T-cell (primary cell): ENCODE results near the gene APCDD1L. TPM values are rescaled to one million over a fixed set of nuclear protein-coding genes. Genes with fewer than 3 reads are reported as not detected.

Experiments
- ATAC-seq, 4 experiments: fragments of 200-7000 bp in 3 of 4; fragments of 150-1000 bp in 1 of 4; cut with Tn5 transposase; replicated peaks in 1 of 4; 1 replicate in 3 of 4; 2 replicates in 1 of 4; pipeline ENCODE4 v1.10.0; 2021; ENCODE audit warnings: moderate library complexity in 3 of 4, mild to moderate bottlenecking in 2 of 4, moderate number of reproducible peaks in 1 of 4
- CTCF ChIA-PET, 2 donors: fragments of 300-600 bp; sonication (Branson Sonifier 250); formaldehyde crosslinking; loops; one replicate each; lab custom pipeline; 2022; ENCODE audit warnings: antibody characterized with exemption in 2 of 2; lab: Charles Lee
- POLR2A ChIA-PET, 2 donors: fragments of 300-600 bp; sonication (Branson Sonifier 250); formaldehyde crosslinking; loops; one replicate each; lab custom pipeline; 2022; ENCODE audit warnings: antibody characterized with exemption in 2 of 2; lab: Charles Lee
- DNase-seq, 35 experiments: peaks; one replicate each; pipeline versions ENCODE4 v3.0.0 to v3.0.0-alpha.2; 2013 to 2023
- H3K27ac ChIP-seq: one replicate; pipeline ENCODE4 v1.5.1; 2013; ENCODE audit warnings: low read length
- H3K27me3 ChIP-seq, 2 experiments: replicated peaks in 1 of 2; 1 replicate in 1 of 2; 2 replicates in 1 of 2; pipeline versions ENCODE4 v1.6.1 to v1.7.0; 2013; ENCODE audit warnings: low read length in 1 of 2, mixed read lengths in 1 of 2; ENCODE audit not compliant: control insufficient read depth in 2 of 2, insufficient read depth in 2 of 2; ENCODE audit errors: extremely low read depth in 1 of 2
- H3K36me3 ChIP-seq, 2 donors: 1 replicate in 1 of 2; 2 replicates in 1 of 2; pipeline versions ENCODE4 v1.6.1 to v1.7.0; 2013; ENCODE audit warnings: low read length in 1 of 2; ENCODE audit not compliant: control insufficient read depth in 2 of 2, insufficient read depth in 1 of 2; ENCODE audit errors: extremely low read depth in 1 of 2
- H3K4me1 ChIP-seq, 2 experiments: 1 replicate in 1 of 2; 2 replicates in 1 of 2; pipeline versions ENCODE4 v1.6.1 to v1.7.0; 2013; ENCODE audit warnings: low read length in 2 of 2, mixed read lengths in 1 of 2; ENCODE audit not compliant: insufficient read depth in 2 of 2, control insufficient read depth in 1 of 2; ENCODE audit errors: extremely low read depth in 1 of 2
- H3K4me3 ChIP-seq, 2 donors: 1 replicate in 1 of 2; 2 replicates in 1 of 2; pipeline versions ENCODE4 v1.5.1 to v1.7.0; 2013; ENCODE audit warnings: mild to moderate bottlenecking in 2 of 2, low read length in 1 of 2, moderate library complexity in 1 of 2; ENCODE audit not compliant: control insufficient read depth in 1 of 2; ENCODE audit errors: extremely low read depth in 1 of 2
- H3K9me3 ChIP-seq: 2 replicates; pipeline ENCODE4 v1.7.0; 2013
- H3K27ac Mint-ChIP-seq, 2 donors: one replicate each; pipeline ENCODE4 v1.8.0; 2020 to 2021; ENCODE audit warnings: mild to moderate bottlenecking in 2 of 2, mixed read lengths in 2 of 2
- H3K27me3 Mint-ChIP-seq, 2 donors: one replicate each; pipeline ENCODE4 v1.8.0; 2021 to 2022; ENCODE audit warnings: mixed read lengths in 2 of 2
- H3K36me3 Mint-ChIP-seq: one replicate; pipeline ENCODE4 v1.8.0; 2021; ENCODE audit warnings: mixed read lengths
- H3K4me1 Mint-ChIP-seq, 3 donors: one replicate each; pipeline ENCODE4 v1.8.0; 2020 to 2022; ENCODE audit warnings: mixed read lengths in 3 of 3, mild to moderate bottlenecking in 1 of 3
- H3K4me3 Mint-ChIP-seq, 3 donors: one replicate each; pipeline ENCODE4 v1.8.0; 2020 to 2022; ENCODE audit warnings: mild to moderate bottlenecking in 3 of 3, mixed read lengths in 3 of 3, moderate library complexity in 3 of 3
- H3K9me3 Mint-ChIP-seq, 3 donors: one replicate each; pipeline ENCODE4 v1.8.0; 2020 to 2022; ENCODE audit warnings: mixed read lengths in 3 of 3
- WGBS: methylation state at CpG from one replicate; pipeline ENCODE4 v1.1.5; 2013; ENCODE audit warnings: missing lambda C conversion rate; ENCODE audit not compliant: insufficient coverage; 5-methylcytosine and 5-hydroxymethylcytosine counted together
- total RNA-seq, 35 experiments: library from RNA in 6 of 35; stranded (reverse) in 6 of 35; fragments of 120-200 nt in 1 of 35; gene quantifications; one replicate each; pipeline versions ENCODE4 v1.2.1 to v1.2.4 and lab custom pipeline; 2013 to 2026

The APCDD1L gene
- total RNA-seq, 5 donors from 2014 or later (not counting 1 experiment from before 2014, with no cell fraction given), result not detected

DNA sequence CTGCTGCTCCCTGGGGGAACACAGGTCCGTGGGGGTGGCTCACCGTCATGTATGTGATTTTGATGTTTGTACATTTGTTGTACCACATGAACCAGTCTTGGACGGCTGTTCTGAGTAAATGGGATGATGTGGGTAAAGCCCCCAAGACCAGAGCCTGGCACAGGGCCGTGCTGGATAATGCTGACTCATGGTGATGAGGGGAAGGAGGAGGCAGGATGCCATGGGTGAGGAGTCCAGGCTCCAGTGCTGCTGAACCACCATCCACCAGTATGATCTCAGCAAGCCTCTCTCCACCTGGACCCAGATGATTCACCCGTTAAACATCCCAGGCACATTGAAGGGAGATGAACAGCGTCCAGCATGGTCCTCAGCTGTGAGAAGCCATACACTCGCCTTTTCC, 9.6 kb upstream of the APCDD1L start:
- POLR2A ChIA-PET, result no interaction called here
- no peak overlapping the region for H3K4me3 ChIP-seq
- no peaks in the 10 kb centered on the region for H3K36me3 Mint-ChIP-seq
- no peaks in the 10 kb centered on the region for H3K27me3 ChIP-seq
- no peaks in the 10 kb centered on the region for H3K4me1 ChIP-seq
- CTCF ChIA-PET, result no interaction called here
- no peak for DNase-seq
- no peaks in the 10 kb centered on the region for H3K4me1 Mint-ChIP-seq
- no peak overlapping the region for H3K27ac ChIP-seq
- peaks cover 8 to 37% (median 18%) of the 10 kb centered on the region in 3 donors for H3K9me3 Mint-ChIP-seq
- no peak overlapping the region for H3K27ac Mint-ChIP-seq
- no peak overlapping the region for H3K4me3 Mint-ChIP-seq
- no peak for ATAC-seq
- no peaks in the 10 kb centered on the region for H3K9me3 ChIP-seq
- no peaks in the 10 kb centered on the region for H3K36me3 ChIP-seq
- 69% methylated on average over 4 of the region's 7 CpGs for WGBS
- H3K27me3 Mint-ChIP-seq, result peaks cover 0 to 2% of the 10 kb centered on the region in 2 donors

DNA sequence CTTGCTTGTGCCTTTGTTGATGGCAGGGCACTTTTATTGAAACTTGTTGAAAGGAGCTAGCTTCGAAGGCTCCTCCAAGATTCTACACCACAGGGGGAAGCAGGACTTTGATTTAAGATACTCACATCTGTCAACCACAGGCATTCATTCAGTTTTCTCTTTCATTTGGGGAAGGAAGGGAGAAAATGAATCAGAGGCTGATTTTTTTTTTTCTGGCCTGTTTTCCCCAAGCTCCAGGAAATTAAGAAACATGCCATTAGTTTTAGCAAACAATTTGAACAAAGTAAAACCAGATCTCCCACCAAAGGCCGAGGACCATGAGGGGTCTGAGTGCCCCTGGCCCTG, 8.7 kb upstream of the APCDD1L start:
- Mint-ChIP-seq H3K27me3 (peaks cover 0 to 2% of the 10 kb centered on the region in 2 donors), H3K27ac (no peak overlapping the region)
- no CpG with 5 or more reads among the region's 2 CpGs for WGBS

DNA sequence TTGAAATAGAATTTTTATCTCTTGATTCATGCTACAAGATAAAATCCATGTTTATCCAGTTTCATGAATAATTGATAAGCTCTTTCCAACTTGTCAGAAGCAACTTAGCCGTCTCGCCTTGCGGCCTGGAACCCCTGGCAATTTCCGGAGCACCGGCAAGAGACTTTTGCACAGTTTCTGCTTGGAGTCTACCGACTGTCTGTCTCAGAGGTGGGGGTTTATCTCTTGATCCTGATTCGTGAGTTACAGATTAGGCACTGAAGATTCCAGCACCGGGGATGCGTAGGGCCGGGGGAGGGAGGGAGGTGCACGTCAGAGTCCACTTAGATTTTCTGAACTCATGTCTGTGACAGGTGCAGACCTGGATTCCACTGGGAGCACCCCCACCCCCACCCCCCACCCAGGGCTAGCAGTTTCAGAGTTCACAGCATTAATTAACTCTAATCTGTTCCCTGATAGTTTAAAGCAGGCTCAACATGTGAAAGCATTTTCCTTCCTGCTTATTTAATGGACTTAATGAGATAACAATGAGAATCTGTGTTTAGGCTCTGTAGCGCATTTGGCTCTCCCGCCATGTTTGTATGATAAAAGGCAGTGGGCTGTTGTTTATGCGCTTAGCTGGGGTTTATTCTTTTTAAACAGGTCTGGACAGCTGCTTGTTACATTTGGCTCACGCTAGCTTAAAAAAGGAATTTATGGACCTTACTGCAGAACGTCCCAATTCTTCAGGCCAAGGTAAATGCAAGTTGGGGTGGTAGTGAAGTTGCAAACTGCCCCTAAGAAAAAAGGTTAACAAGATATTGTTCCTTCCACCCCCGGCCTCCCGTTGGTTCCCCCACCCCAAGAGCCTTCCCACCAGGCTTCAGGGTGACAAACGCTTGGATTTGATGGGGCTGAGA, 8.1 kb upstream of the APCDD1L start:
- Histone ChIP-seq H3K4me3 (no peak overlapping the region), H3K9me3 (no peaks in the 10 kb centered on the region), H3K27ac (no peak overlapping the region), H3K36me3 (no peaks in the 10 kb centered on the region), H3K4me1 (no peaks in the 10 kb centered on the region), H3K27me3 (peaks cover 0 to 8% of the 10 kb centered on the region in 2 experiments)
- H3K36me3 Mint-ChIP-seq, result no peaks in the 10 kb centered on the region
- H3K9me3 Mint-ChIP-seq, result peaks cover 8 to 23% (median 13%) of the 10 kb centered on the region in 3 donors
- H3K4me1 Mint-ChIP-seq, result no peaks in the 10 kb centered on the region
- DNase-seq, result no peak
- ATAC-seq, result no peak
- 100% methylated on average over 2 of the region's 19 CpGs for WGBS
- ChIA-PET POLR2A (interaction anchor here in 1 of 2 donors (0.6 kb wide), 1 partner anchor 60 kb away, joined by 3 read pairs; no protein-coding TSS in a partner anchor), CTCF (interaction anchor here (0.5 to 0.9 kb wide), 4 partner anchors 10 to 337 kb away, joined by 3 to 4 read pairs (median 4); no protein-coding TSS in a partner anchor)
- peaks cover 0 to 2% of the 10 kb centered on the region in 2 donors for H3K27me3 Mint-ChIP-seq
- H3K4me3 Mint-ChIP-seq, result no peak overlapping the region
- no peak overlapping the region for H3K27ac Mint-ChIP-seq

More for the DNA sequence above, 8.7 kb upstream of the APCDD1L start:
- no peaks in the 10 kb centered on the region for H3K9me3 ChIP-seq
- no peak overlapping the region for H3K27ac ChIP-seq
- H3K36me3 ChIP-seq, result no peaks in the 10 kb centered on the region
- peaks cover 0 to 6% of the 10 kb centered on the region in 2 experiments for H3K27me3 ChIP-seq
- H3K4me1 Mint-ChIP-seq, result no peaks in the 10 kb centered on the region
- ChIA-PET POLR2A (no interaction called here), CTCF (no interaction called here)
- ATAC-seq (no peak), DNase-seq (no peak)
- H3K4me1 ChIP-seq, result no peaks in the 10 kb centered on the region
- peaks cover 8 to 29% (median 16%) of the 10 kb centered on the region in 3 donors for H3K9me3 Mint-ChIP-seq
- H3K4me3 ChIP-seq, result no peak overlapping the region
- H3K4me3 Mint-ChIP-seq, result no peak overlapping the region
- H3K36me3 Mint-ChIP-seq, result no peaks in the 10 kb centered on the region

DNA sequence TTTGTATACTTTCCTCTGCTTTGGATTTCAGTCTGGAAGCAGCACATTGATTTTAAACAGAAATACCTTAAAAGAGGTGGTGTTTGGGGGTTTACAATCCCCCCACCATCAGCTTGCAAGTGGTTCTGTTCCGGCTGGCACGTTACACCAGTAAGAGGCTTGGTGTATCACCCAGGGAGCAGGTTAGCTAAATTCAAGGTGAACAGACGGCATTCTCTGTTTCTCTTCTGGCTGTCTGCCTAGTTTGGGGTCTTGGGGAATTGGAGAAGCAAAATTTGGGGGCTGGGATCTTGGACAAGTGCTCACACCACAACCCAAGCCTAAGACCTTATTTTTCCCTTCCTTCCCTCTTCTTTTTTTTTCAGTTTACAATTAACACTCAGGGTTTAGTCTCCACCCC, 7.5 kb upstream of the APCDD1L start:
- CTCF ChIA-PET, result interaction anchor here in 1 of 2 donors (0.9 kb wide), 1 partner anchor 117 kb away, joined by 4 read pairs; no protein-coding TSS in a partner anchor
- Histone ChIP-seq H3K27me3 (peaks cover 0 to 8% of the 10 kb centered on the region in 2 experiments), H3K36me3 (no peaks in the 10 kb centered on the region), H3K4me3 (no peak overlapping the region), H3K9me3 (no peaks in the 10 kb centered on the region), H3K27ac (no peak overlapping the region), H3K4me1 (no peaks in the 10 kb centered on the region)
- Mint-ChIP-seq H3K36me3 (no peaks in the 10 kb centered on the region), H3K4me3 (no peak overlapping the region), H3K27me3 (peaks cover 0 to 6% of the 10 kb centered on the region in 2 donors), H3K27ac (no peak overlapping the region), H3K9me3 (peaks cover 8 to 22% (median 13%) of the 10 kb centered on the region in 3 donors), H3K4me1 (no peaks in the 10 kb centered on the region)
- DNase-seq, result no peak
- no CpG with 5 or more reads among the region's 3 CpGs for WGBS
- POLR2A ChIA-PET, result interaction anchor here in 1 of 2 donors (0.6 kb wide), 1 partner anchor 60 kb away, joined by 3 read pairs; no protein-coding TSS in a partner anchor
- ATAC-seq, result no peak

DNA sequence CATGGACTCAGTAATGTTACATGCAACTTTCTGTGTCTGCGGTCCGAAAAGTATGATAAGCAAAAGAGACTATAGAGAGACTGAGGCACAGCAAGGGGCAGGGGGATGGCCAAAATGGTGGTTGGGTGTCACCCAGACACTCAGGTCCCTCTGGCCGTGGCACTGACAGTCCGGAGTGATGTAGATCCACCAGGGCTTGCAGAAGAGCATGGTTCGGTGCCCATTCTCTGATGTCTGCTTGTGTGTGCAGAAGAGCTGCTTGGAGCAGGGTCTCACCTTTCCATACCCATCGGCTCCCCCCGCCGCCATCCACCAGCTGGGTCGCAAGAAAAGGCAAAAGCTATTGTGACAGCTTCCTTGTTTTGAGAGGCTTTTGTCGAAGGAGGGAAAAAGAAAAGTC, 6.6 kb upstream of the APCDD1L start:
- Mint-ChIP-seq H3K4me3 (no peak overlapping the region), H3K4me1 (no peaks in the 10 kb centered on the region), H3K27ac (no peak overlapping the region), H3K27me3 (peaks cover 5 to 12% of the 10 kb centered on the region in 2 donors), H3K36me3 (no peaks in the 10 kb centered on the region), H3K9me3 (peaks cover 8 to 16% (median 11%) of the 10 kb centered on the region in 3 donors)
- H3K4me3 ChIP-seq, result no peak overlapping the region
- H3K4me1 ChIP-seq, result no peaks in the 10 kb centered on the region
- no peaks in the 10 kb centered on the region for H3K36me3 ChIP-seq
- ChIA-PET CTCF (no interaction called here), POLR2A (no interaction called here)
- ATAC-seq (no peak), DNase-seq (no peak)
- H3K27ac ChIP-seq, result no peak overlapping the region
- H3K27me3 ChIP-seq, result peaks cover 0 to 8% of the 10 kb centered on the region in 2 experiments
- no peaks in the 10 kb centered on the region for H3K9me3 ChIP-seq
- WGBS, result 92% methylated on average over 5 of the region's 10 CpGs

DNA sequence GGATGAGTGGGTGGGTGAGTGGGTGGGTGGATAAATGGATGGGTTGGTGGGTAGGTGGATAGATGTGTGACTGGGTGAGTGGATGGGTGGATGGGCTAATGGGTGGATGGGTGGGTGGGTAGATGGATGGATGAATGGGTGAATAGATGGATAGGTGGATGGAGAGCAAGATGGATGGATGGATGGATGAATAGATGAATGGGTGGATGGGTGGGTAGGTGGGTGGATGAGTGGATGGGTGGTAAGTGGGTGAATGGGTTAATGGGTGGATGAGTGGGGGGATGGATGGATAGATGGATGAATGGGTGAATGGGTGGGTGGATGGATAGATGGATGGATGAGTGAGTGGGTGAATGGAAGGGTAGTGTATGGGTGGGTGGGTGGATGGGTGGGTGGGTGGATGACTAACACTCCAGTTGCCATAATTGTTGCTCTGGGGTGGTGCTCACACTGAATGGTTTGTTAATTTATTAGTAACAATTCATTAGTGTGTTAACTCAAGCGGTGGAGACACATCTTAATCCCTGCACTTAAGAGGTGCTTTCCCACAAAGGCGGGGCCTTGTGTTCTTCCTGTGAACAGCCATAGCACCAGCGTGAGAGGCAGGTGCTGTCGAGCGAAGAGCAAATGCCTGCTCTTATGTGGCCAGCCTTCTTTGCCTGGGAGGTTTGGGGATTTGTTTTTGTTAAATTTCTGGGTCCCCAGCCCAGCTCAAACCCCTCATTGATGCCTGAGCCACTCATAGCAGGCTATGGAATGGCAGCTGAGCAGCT, 4.9 kb upstream of the APCDD1L start:
- DNase-seq (no peak), ATAC-seq (no peak)
- Histone ChIP-seq H3K4me3 (no peak overlapping the region), H3K4me1 (no peaks in the 10 kb centered on the region), H3K27me3 (peaks cover 0 to 20% of the 10 kb centered on the region in 2 experiments), H3K36me3 (no peaks in the 10 kb centered on the region), H3K27ac (no peak overlapping the region), H3K9me3 (no peaks in the 10 kb centered on the region)
- H3K27ac Mint-ChIP-seq, result no peak overlapping the region
- H3K9me3 Mint-ChIP-seq, result no peaks in the 10 kb centered on the region
- peaks cover 16 to 25% of the 10 kb centered on the region in 2 donors for H3K27me3 Mint-ChIP-seq
- POLR2A ChIA-PET, result no interaction called here
- CTCF ChIA-PET, result no interaction called here
- WGBS, result 83% methylated on average over 2 of the region's 5 CpGs
- no peak overlapping the region for H3K4me3 Mint-ChIP-seq
- no peaks in the 10 kb centered on the region for H3K4me1 Mint-ChIP-seq
- no peaks in the 10 kb centered on the region for H3K36me3 Mint-ChIP-seq
